Common myeloid progenitor, CD34-positive (primary cell): ENCODE results near the gene ZNF581.

Experiments used
- CTCF ChIA-PET: fragments of 350-600 bp; sonication (Branson Sonifier 250); formaldehyde crosslinking; loops from one replicate; lab custom pipeline; 2021; ENCODE audit warnings: antibody characterized with exemption; lab: Charles Lee
- POLR2A ChIA-PET: fragments of 350-600 bp; sonication (Branson Sonifier 250); formaldehyde crosslinking; loops from one replicate; lab custom pipeline; 2021; ENCODE audit warnings: antibody characterized with exemption; lab: Charles Lee
- DNase-seq, 3 donors: peaks; one replicate each; pipeline versions ENCODE4 v3.0.0 to v3.0.0-alpha.2; 2013
- H3K27ac ChIP-seq, 2 experiments: 1 replicate in 1 of 2; 2 replicates in 1 of 2; pipeline ENCODE4 v1.7.0; 2013; ENCODE audit warnings: inconsistent platforms in 2 of 2, low read length in 2 of 2, mild to moderate bottlenecking in 2 of 2, low read depth in 1 of 2, moderate library complexity in 1 of 2; ENCODE audit not compliant: severe bottlenecking in 2 of 2, insufficient read depth in 1 of 2, poor library complexity in 1 of 2
- H3K27me3 ChIP-seq, 5 experiments: replicated peaks in 2 of 5; 1 replicate in 3 of 5; 2 replicates in 2 of 5; pipeline versions ENCODE4 v1.6.1 to v1.7.0; 2013; ENCODE audit warnings: low read length in 4 of 5, mild to moderate bottlenecking in 2 of 5, moderate library complexity in 2 of 5, inconsistent platforms in 1 of 5; ENCODE audit not compliant: insufficient read depth in 5 of 5, control insufficient read depth in 4 of 5
- H3K36me3 ChIP-seq, 4 experiments: 1 replicate in 2 of 4; 2 replicates in 2 of 4; pipeline versions ENCODE4 v1.6.1 to v1.7.0; 2013; ENCODE audit warnings: low read length in 3 of 4, control low read depth in 1 of 4, mild to moderate bottlenecking in 1 of 4; ENCODE audit not compliant: control insufficient read depth in 4 of 4, insufficient read depth in 4 of 4
- H3K4me1 ChIP-seq, 4 experiments: 1 replicate in 3 of 4; 2 replicates in 1 of 4; pipeline versions ENCODE4 v1.6.1 to v1.7.1; 2013; ENCODE audit warnings: low read length in 3 of 4, mild to moderate bottlenecking in 3 of 4, control low read depth in 1 of 4, inconsistent platforms in 1 of 4, moderate library complexity in 1 of 4; ENCODE audit not compliant: control insufficient read depth in 4 of 4, insufficient read depth in 4 of 4; ENCODE audit errors: control extremely low read depth in 1 of 4
- H3K4me3 ChIP-seq, 7 experiments: 1 replicate in 4 of 7; 2 replicates in 3 of 7; pipeline versions ENCODE4 v1.5.1 to v1.7.0; 2013; ENCODE audit warnings: mild to moderate bottlenecking in 7 of 7, low read length in 6 of 7, moderate library complexity in 6 of 7, inconsistent platforms in 2 of 7, low read depth in 2 of 7, control low read depth in 1 of 7; ENCODE audit not compliant: insufficient read depth in 4 of 7, control insufficient read depth in 1 of 7; ENCODE audit errors: extremely low read depth in 1 of 7
- H3K9me3 ChIP-seq, 5 experiments: 1 replicate in 4 of 5; 2 replicates in 1 of 5; pipeline versions ENCODE4 v1.6.1 to v1.7.1; 2013; ENCODE audit warnings: low read length in 4 of 5, mild to moderate bottlenecking in 2 of 5, inconsistent platforms in 1 of 5, low read depth in 1 of 5, moderate library complexity in 1 of 5; ENCODE audit not compliant: control insufficient read depth in 4 of 5, insufficient read depth in 2 of 5; ENCODE audit errors: control extremely low read depth in 1 of 5
- WGBS: methylation state at CpG from one replicate; pipeline ENCODE4 v1.1.5; 2013; ENCODE audit not compliant: insufficient coverage; 5-methylcytosine and 5-hydroxymethylcytosine counted together

Gene ZNF581

DNA sequence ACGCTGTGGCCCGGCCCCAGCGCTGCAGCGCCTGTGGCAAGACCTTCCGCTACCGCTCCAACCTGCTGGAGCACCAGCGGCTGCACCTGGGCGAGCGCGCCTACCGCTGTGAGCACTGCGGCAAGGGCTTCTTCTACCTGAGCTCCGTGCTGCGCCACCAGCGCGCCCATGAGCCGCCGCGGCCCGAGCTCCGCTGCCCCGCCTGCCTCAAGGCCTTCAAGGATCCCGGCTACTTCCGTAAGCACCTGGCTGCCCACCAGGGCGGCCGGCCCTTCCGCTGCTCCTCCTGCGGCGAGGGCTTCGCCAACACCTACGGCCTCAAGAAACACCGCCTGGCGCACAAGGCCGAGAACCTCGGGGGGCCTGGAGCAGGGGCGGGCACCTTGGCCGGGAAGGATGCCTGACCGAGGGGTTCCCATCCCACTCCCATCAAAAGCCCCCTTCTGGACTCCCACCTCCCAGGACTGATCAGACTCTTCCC, 27.0 kb upstream of the ZNF581 start:
- ChIA-PET POLR2A (no interaction called here), CTCF (interaction anchor here (5.6 kb wide), 1 partner anchor 11 kb away, joined by 32 read pairs; the partner anchor contains the start of gene ZNF865)
- H3K9me3 ChIP-seq, result no peaks in the 10 kb centered on the region
- H3K27ac ChIP-seq, result no peak overlapping the region
- H3K4me1 ChIP-seq, result peaks cover 4 to 19% (median 14%) of the 10 kb centered on the region in 4 experiments
- no peak overlapping the region for H3K4me3 ChIP-seq
- DNase-seq, result no peak
- peaks cover 2 to 48% (median 31%) of the 10 kb centered on the region in 4 experiments for H3K36me3 ChIP-seq
- 96% methylated on average over 31 of the region's 38 CpGs for WGBS
- no peaks in the 10 kb centered on the region for H3K27me3 ChIP-seq

DNA sequence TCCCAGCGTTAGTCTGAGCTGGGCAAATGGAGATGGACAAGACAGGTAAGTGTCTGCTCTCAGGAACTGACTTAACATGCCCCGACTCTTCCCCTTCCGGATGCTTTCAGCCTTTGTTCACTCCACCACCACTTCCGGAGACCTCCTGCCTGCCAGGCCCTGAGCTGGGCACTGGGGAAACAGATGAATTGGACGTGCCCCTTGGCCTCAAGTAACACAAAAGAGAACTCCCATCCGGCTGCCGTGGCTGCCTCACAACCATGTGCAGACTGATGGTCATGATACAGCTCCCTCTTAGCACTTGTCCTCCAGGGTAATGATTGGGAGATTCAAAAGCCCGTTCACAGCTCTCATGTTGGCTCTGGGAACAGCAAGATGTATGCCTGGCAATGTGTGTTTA, 26.0 kb upstream of the ZNF581 start:
- H3K9me3 ChIP-seq, result no peaks in the 10 kb centered on the region
- POLR2A ChIA-PET, result no interaction called here
- 94% methylated on average over 7 of the region's 8 CpGs for WGBS
- peaks cover 2 to 52% (median 30%) of the 10 kb centered on the region in 4 experiments for H3K36me3 ChIP-seq
- DNase-seq, result no peak
- H3K27ac ChIP-seq, result no peak overlapping the region
- peaks cover 4 to 19% (median 14%) of the 10 kb centered on the region in 4 experiments for H3K4me1 ChIP-seq
- CTCF ChIA-PET, result interaction anchor here (0.9 to 5.6 kb wide), 2 partner anchors 10 to 12 kb away, joined by 3 to 32 read pairs; partner anchors contain the start of gene ZNF865
- H3K27me3 ChIP-seq, result no peaks in the 10 kb centered on the region
- H3K4me3 ChIP-seq, result no peak overlapping the region

DNA sequence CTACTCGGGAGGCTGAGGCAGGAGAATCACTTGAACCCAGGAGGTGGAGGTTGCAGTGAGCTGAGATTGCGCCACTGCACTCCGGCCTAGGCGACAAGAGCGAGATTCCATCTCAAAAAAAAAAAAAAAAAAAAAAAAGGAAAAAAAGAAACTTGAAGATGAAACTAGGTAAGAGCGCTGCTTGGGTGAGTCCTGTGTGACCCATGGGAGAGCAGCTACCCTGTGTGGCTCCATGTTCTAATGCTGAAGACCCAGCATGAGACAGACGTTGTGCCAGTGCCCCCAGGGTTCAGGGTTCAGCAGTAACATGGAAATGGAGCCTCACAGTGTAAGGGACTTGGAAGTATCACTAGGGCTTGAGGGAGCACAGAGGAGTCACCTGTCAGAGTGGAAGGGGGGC, 25.0 kb upstream of the ZNF581 start:
- Histone ChIP-seq H3K4me3 (no peak overlapping the region), H3K9me3 (no peaks in the 10 kb centered on the region), H3K27ac (no peak overlapping the region), H3K27me3 (no peaks in the 10 kb centered on the region), H3K36me3 (peaks cover 2 to 47% (median 30%) of the 10 kb centered on the region in 4 experiments), H3K4me1 (peaks cover 4 to 19% (median 15%) of the 10 kb centered on the region in 4 experiments)
- CTCF ChIA-PET, result interaction anchor here (0.6 to 5.6 kb wide), 4 partner anchors 9 to 19 kb away, joined by 3 to 32 read pairs (median 10); partner anchors contain the start of genes FIZ1, ZNF524 and ZNF865
- POLR2A ChIA-PET, result no interaction called here
- no peak for DNase-seq
- 100% methylated on average over 3 of the region's 7 CpGs for WGBS

DNA sequence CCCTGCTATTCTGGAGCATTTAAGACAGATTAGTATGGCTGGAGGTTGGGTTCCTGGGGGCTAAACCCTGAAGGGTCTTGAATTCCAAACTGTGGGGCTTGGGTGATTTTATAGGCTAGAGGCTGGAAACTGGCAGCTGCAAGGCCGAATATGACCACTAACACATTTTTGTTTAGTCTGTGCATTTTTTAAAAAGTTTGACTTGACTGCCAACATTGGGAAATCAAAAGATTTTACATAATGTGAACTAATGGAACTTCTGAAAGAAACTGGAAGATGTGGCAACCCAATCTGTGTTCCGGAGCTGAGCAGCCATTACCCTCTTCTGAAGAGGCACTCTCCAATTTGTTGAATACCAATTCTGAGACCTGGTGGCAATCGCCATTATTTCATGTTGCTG, 24.2 kb upstream of the ZNF581 start:
- no peak overlapping the region for H3K4me3 ChIP-seq
- no peak overlapping the region for H3K27ac ChIP-seq
- ChIA-PET CTCF (interaction anchor here (1.7 to 5.6 kb wide), 4 partner anchors 9 to 20 kb away, joined by 4 to 32 read pairs (median 11); partner anchors contain the start of genes FIZ1, ZNF524 and ZNF865), POLR2A (no interaction called here)
- H3K4me1 ChIP-seq, result peaks cover 4 to 23% (median 18%) of the 10 kb centered on the region in 4 experiments
- no peak for DNase-seq
- H3K36me3 ChIP-seq, result peaks cover 2 to 43% (median 27%) of the 10 kb centered on the region in 4 experiments
- no peaks in the 10 kb centered on the region for H3K9me3 ChIP-seq
- 90% methylated on average over 3 of the region's 3 CpGs for WGBS
- H3K27me3 ChIP-seq, result no peaks in the 10 kb centered on the region

DNA sequence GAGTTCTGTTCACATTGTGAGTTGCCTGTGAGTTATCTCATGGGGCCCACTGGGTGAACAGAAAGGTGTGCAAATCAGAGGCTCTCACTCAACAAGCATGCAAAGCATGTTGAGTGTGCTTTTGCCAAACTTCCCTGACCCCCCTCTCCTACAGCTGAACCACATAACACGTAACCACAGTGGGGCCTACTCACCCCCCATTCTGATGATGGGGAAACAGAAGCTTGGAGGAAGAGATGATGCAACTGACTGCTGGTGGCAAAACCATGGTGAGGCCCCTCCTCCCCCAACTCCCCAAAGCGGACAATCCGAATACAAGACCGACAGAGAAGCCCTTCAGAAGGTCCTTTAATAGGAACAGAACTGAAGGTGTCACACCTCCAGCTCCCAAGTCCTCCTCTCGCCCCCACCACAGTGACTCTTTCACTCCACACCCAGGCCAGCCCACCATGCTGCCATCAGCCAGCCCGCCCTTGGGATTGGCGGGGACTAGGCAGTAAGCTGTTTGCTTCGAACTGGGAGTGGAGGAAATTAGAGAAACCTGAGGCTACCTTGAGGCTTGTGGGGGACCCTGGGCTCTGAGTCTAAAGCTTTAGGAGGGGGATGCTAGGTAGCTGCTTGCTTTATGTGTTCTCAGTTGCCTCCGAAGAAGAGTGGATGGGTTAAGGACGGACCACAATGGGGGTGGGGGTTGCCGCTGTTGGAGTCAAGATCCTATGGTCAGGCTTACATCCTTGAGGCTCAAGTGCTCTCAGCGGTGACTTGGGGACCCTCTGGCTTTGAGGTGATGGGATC, 22.8 kb upstream of the ZNF581 start:
- WGBS, result 79% methylated on average over 7 of the region's 12 CpGs
- DNase-seq, result peak; percentile 75 to 91 (median 91)
- Histone ChIP-seq H3K36me3 (peaks cover 2 to 31% (median 22%) of the 10 kb centered on the region in 4 experiments), H3K4me1 (peaks cover 4 to 29% (median 21%) of the 10 kb centered on the region in 4 experiments), H3K27me3 (no peaks in the 10 kb centered on the region), H3K9me3 (no peaks in the 10 kb centered on the region), H3K27ac (peak overlapping the region; percentile 15 to 67), H3K4me3 (peak overlapping the region in 1 of 7 experiments; percentile 6)
- ChIA-PET POLR2A (interaction anchor here (0.6 to 1.0 kb wide), 2 partner anchors 8 to 9 kb away, joined by 3 read pairs; no protein-coding TSS in a partner anchor), CTCF (interaction anchor here (0.6 to 5.6 kb wide), 7 partner anchors 11 to 117 kb away, joined by 3 to 32 read pairs (median 3); partner anchors contain the start of gene ZNF865)

DNA sequence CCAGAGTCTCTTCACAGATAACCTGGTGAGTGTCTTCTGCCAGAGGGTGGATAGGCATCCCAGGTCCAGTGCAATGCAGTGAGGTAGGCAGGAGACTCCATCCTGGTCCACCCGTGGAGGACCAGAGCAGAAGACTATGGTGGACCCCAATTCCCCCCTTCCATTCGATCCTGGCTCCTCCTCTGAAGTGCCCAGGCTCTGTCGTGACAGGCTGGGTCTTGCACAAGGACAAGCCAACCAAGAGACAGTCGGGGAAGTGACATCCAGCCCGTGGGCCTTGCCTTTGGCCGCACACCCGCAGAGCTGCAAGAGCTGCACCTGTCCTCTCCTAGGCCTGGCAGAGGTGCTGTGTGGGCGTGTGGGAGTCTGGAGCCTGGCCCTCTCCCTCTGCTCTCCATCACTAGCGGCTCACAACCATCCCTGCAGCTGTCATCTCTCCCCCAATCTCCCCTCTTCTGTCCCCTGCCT, 22.2 kb upstream of the ZNF581 start:
- Histone ChIP-seq H3K4me1 (peaks cover 4 to 29% (median 21%) of the 10 kb centered on the region in 4 experiments), H3K27ac (no peak overlapping the region), H3K36me3 (peaks cover 2 to 25% (median 19%) of the 10 kb centered on the region in 4 experiments), H3K4me3 (no peak overlapping the region), H3K27me3 (no peaks in the 10 kb centered on the region), H3K9me3 (no peaks in the 10 kb centered on the region)
- whole genome bisulfite sequencing, result 97% methylated on average over 9 of the region's 9 CpGs
- CTCF ChIA-PET, result interaction anchor here (1.1 to 5.6 kb wide), 6 partner anchors 11 to 118 kb away, joined by 3 to 32 read pairs (median 5); partner anchors contain the start of gene ZNF865
- DNase-seq, result no peak
- POLR2A ChIA-PET, result no interaction called here
